Measurements from ENCODE around the gene PRMT7.

DNA sequence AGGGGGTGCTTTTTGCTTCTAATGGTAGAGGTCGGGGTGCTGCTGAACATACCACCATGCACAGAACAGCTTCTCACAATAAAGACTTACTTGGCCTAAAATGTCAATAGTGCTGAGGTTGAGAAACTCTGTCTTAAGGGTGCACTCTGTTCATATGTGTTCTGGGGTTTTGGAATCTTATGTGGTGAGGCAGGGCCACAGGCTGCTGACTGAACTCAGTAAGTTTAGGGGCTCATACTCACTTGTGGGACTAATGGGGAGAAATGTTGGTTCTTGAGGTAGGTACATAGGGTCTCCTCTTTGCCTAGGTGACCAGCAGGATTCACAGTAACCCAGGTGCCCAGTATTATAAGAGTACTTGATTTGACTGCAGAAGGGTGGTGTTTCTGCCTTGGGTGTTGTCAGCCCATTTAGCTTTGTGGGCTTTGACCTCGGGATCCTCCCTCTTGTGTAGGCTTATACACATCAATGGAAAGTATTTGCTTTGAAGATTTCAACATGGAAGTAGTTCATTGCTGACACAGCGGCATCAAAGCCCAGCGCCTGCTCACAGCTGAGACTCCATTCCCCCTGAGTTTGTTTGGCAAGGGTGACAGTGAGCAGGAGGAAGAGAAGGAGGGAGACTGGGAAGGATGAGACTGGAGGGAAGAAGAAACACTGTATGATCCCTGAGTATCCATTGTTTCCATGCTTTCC, 29.3 kb upstream of the PRMT7 start:
- TF ChIP-seq CTCF (conservative IDR thresholded peaks at IDR 0.05) = no peak
- TF ChIP-seq ZFX (IDR thresholded peaks at IDR 0.05) = no peak
